H9 (cell line): ENCODE measurements around the gene CLSTN3. TPM values are rescaled to one million over a fixed set of nuclear protein-coding genes. Genes with fewer than 3 reads are reported as not detected.

Experiments
- DNase-seq: peaks from one replicate; pipeline ENCODE4 v3.0.0-alpha.2; 2017
- H2AFZ ChIP-seq: one replicate; pipeline ENCODE4 v1.6.1; 2013; ENCODE audit warnings: mild to moderate bottlenecking, low read length, control low read depth, moderate library complexity
- H2AK5ac ChIP-seq: 2 replicates; pipeline ENCODE4 v1.6.1; 2013; ENCODE audit warnings: low read length, control low read depth, mixed read lengths; ENCODE audit not compliant: insufficient read length
- H2BK120ac ChIP-seq: one replicate; pipeline ENCODE4 v1.6.1; 2013; ENCODE audit warnings: low read depth, mild to moderate bottlenecking, low read length, control low read depth, inconsistent platforms; ENCODE audit not compliant: poor library complexity, severe bottlenecking
- H2BK12ac ChIP-seq: 2 replicates; pipeline ENCODE4 v1.6.1; 2013; ENCODE audit warnings: low read length, control low read depth, mixed read lengths, low read depth; ENCODE audit not compliant: insufficient read length
- H2BK15ac ChIP-seq: 2 replicates; pipeline ENCODE4 v1.6.1; 2013; ENCODE audit warnings: low read depth, low read length, control low read depth
- H2BK20ac ChIP-seq: one replicate; pipeline ENCODE4 v1.6.1; 2013; ENCODE audit warnings: low read depth, mild to moderate bottlenecking, low read length, control low read depth, inconsistent platforms; ENCODE audit not compliant: poor library complexity, severe bottlenecking
- H2BK5ac ChIP-seq: 2 replicates; pipeline ENCODE4 v1.6.1; 2013; ENCODE audit warnings: low read length, control low read depth, mixed read lengths; ENCODE audit not compliant: insufficient read length
- H3K14ac ChIP-seq: 2 replicates; pipeline ENCODE4 v1.6.1; 2013; ENCODE audit warnings: low read length, control low read depth; ENCODE audit not compliant: insufficient read depth
- H3K18ac ChIP-seq: 2 replicates; pipeline ENCODE4 v1.6.1; 2013; ENCODE audit warnings: low read depth, mild to moderate bottlenecking, mixed read lengths, low read length, control low read depth; ENCODE audit not compliant: insufficient read length
- H3K23ac ChIP-seq: 2 replicates; pipeline ENCODE4 v1.6.1; 2013; ENCODE audit warnings: low read length, control low read depth, mixed read lengths, low read depth; ENCODE audit not compliant: insufficient read length
- H3K23me2 ChIP-seq: 2 replicates; pipeline ENCODE4 v1.6.1; 2013; ENCODE audit warnings: low read depth, mild to moderate bottlenecking, mixed read lengths, low read length, control low read depth; ENCODE audit not compliant: insufficient read length, poor library complexity, severe bottlenecking
- H3K27ac ChIP-seq: 2 replicates; pipeline ENCODE4 v1.5.1; 2013; ENCODE audit warnings: low read length, control low read depth, mixed read lengths, low read depth; ENCODE audit not compliant: insufficient read length
- H3K27me3 ChIP-seq: 2 replicates; pipeline ENCODE4 v1.6.1; 2013; ENCODE audit warnings: low read length, control low read depth, inconsistent platforms; ENCODE audit not compliant: insufficient read depth
- H3K4ac ChIP-seq: 2 replicates; pipeline ENCODE4 v1.6.1; 2013; ENCODE audit warnings: low read depth, mild to moderate bottlenecking, control low read depth, inconsistent platforms, low read length, moderate library complexity
- H3K4me1 ChIP-seq: 2 replicates; pipeline ENCODE4 v1.6.1; 2013; ENCODE audit warnings: low read length, control low read depth, inconsistent platforms; ENCODE audit not compliant: insufficient read depth
- H3K4me2 ChIP-seq: 2 replicates; pipeline ENCODE4 v1.6.1; 2013; ENCODE audit warnings: low read length, control low read depth, mixed read lengths; ENCODE audit not compliant: insufficient read length, insufficient read depth
- H3K56ac ChIP-seq: 2 replicates; pipeline ENCODE4 v1.6.1; 2013; ENCODE audit warnings: low read depth, mild to moderate bottlenecking, mixed read lengths, low read length, control low read depth; ENCODE audit not compliant: insufficient read length
- H3K79me1 ChIP-seq: 2 replicates; pipeline ENCODE4 v1.6.1; 2013; ENCODE audit warnings: low read depth, mild to moderate bottlenecking, moderate library complexity, low read length, control low read depth, inconsistent platforms; ENCODE audit not compliant: insufficient read depth, poor library complexity, severe bottlenecking
- H3K79me2 ChIP-seq: 2 replicates; pipeline ENCODE4 v1.6.1; 2013; ENCODE audit warnings: low read length, control low read depth, inconsistent platforms; ENCODE audit not compliant: insufficient read depth
- H3K9ac ChIP-seq: 2 replicates; pipeline ENCODE4 v1.6.1; 2013; ENCODE audit warnings: low read length, control low read depth, mixed read lengths; ENCODE audit not compliant: insufficient read length; ENCODE audit errors: extremely low read depth
- H3K9me3 ChIP-seq: one replicate; pipeline ENCODE4 v1.6.1; 2013; ENCODE audit warnings: low read depth, low read length, inconsistent platforms; ENCODE audit not compliant: control insufficient read depth
- H3T11ph ChIP-seq: one replicate; pipeline ENCODE4 v1.6.1; 2013; ENCODE audit warnings: mild to moderate bottlenecking, low read length, control low read depth, inconsistent platforms
- H4K20me1 ChIP-seq: one replicate; pipeline ENCODE4 v1.6.1; 2013; ENCODE audit not compliant: control insufficient read depth, insufficient read length, insufficient read depth
- H4K5ac ChIP-seq: 2 replicates; pipeline ENCODE4 v1.6.1; 2013; ENCODE audit warnings: low read depth, mild to moderate bottlenecking, mixed read lengths, low read length, control low read depth; ENCODE audit not compliant: insufficient read length
- H4K8ac ChIP-seq: replicated peaks from 2 replicates; pipeline ENCODE4 v1.6.1; 2013; ENCODE audit warnings: low read length, control low read depth, mixed read lengths, low read depth; ENCODE audit not compliant: insufficient read length
- H4K91ac ChIP-seq: 2 replicates; pipeline ENCODE4 v1.6.1; 2013; ENCODE audit warnings: low read depth, mild to moderate bottlenecking, moderate library complexity, mixed read lengths, low read length, control low read depth; ENCODE audit not compliant: insufficient read length
- H3K27ac Mint-ChIP-seq, 3 experiments: 2 replicates in 2 of 3; 3 replicates in 1 of 3; pipeline ENCODE4 v1.8.0; 2020 to 2021; ENCODE audit warnings: mixed read lengths in 3 of 3, mild to moderate bottlenecking in 1 of 3, moderate library complexity in 1 of 3
- H3K27me3 Mint-ChIP-seq: 2 replicates; pipeline ENCODE4 v1.8.0; 2021; ENCODE audit warnings: low read depth, mild to moderate bottlenecking, moderate library complexity, mixed read lengths
- H3K36me3 Mint-ChIP-seq, 3 experiments: 2 replicates in 2 of 3; 3 replicates in 1 of 3; pipeline ENCODE4 v1.8.0; 2020 to 2021; ENCODE audit warnings: low read depth in 3 of 3, mixed read lengths in 3 of 3; ENCODE audit not compliant: insufficient read depth in 1 of 3
- H3K4me1 Mint-ChIP-seq, 2 experiments: 2 replicates each; pipeline ENCODE4 v1.8.0; 2020; ENCODE audit warnings: mixed read lengths in 2 of 2
- H3K4me3 Mint-ChIP-seq, 2 experiments: 2 replicates in 1 of 2; 3 replicates in 1 of 2; pipeline ENCODE4 v1.8.0; 2020 to 2021; ENCODE audit warnings: mild to moderate bottlenecking in 2 of 2, mixed read lengths in 2 of 2, moderate library complexity in 1 of 2
- H3K9me3 Mint-ChIP-seq, 2 experiments: 2 replicates in 1 of 2; 3 replicates in 1 of 2; pipeline ENCODE4 v1.8.0; 2020; ENCODE audit warnings: mild to moderate bottlenecking in 2 of 2, mixed read lengths in 2 of 2, moderate library complexity in 1 of 2
- WGBS: extraction: QIAGEN DNeasy Blood & Tissue Kit; methylation state at CpG from one replicate; pipeline ENCODE4 v1.1.7; 2013; ENCODE audit warnings: missing lambda C conversion rate, low lambda C conversion rate, mixed read lengths; ENCODE audit not compliant: insufficient read length; ENCODE audit errors: extremely low coverage; 5-methylcytosine and 5-hydroxymethylcytosine counted together
- total RNA-seq: library from RNA; stranded (reverse); gene quantifications from 2 replicates; pipeline ENCODE4 v1.2.1, GENCODE V29; 2021
- TF ChIP-seq, protein P1 (sequence below): fragments of 200-600 bp; sonication (generic); conservative IDR thresholded peaks from 3 replicates; pipeline ENCODE4 v1.8.0; 2021; ENCODE audit warnings: antibody characterized with exemption, mild to moderate bottlenecking

Gene CLSTN3
- total RNA-seq, 1 experiment from 2014 or later = 26.2 TPM

- H2BK20ac ChIP-seq = no peak overlapping the region
- Mint-ChIP-seq H3K27me3 (peaks cover 4% of the 10 kb centered on the region), H3K9me3 (no peaks in the 10 kb centered on the region), H3K4me1 (peaks cover 12 to 15% of the 10 kb centered on the region in 2 experiments), H3K4me3 (no peak overlapping the region), H3K36me3 (peaks cover 5 to 20% (median 14%) of the 10 kb centered on the region in 3 experiments; a peak in 6 of 7 replicates), H3K27ac (no peak overlapping the region; a peak in 1 of 7 replicates)
- WGBS = no CpG with 5 or more reads among the region's 19 CpGs
- peaks cover 4% of the 10 kb centered on the region for H3K23me2 ChIP-seq
- no peaks in the 10 kb centered on the region for H4K20me1 ChIP-seq
- no peak for DNase-seq
- H4K91ac ChIP-seq = no peak overlapping the region
- H3K56ac ChIP-seq = no peak overlapping the region
- H3K27ac ChIP-seq = no peak overlapping the region
- no peak overlapping the region for H3T11ph ChIP-seq
- no peak overlapping the region for H2BK12ac ChIP-seq
- no peak overlapping the region for H3K18ac ChIP-seq
- no peak overlapping the region for H3K23ac ChIP-seq
- TF ChIP-seq, protein P1, sequence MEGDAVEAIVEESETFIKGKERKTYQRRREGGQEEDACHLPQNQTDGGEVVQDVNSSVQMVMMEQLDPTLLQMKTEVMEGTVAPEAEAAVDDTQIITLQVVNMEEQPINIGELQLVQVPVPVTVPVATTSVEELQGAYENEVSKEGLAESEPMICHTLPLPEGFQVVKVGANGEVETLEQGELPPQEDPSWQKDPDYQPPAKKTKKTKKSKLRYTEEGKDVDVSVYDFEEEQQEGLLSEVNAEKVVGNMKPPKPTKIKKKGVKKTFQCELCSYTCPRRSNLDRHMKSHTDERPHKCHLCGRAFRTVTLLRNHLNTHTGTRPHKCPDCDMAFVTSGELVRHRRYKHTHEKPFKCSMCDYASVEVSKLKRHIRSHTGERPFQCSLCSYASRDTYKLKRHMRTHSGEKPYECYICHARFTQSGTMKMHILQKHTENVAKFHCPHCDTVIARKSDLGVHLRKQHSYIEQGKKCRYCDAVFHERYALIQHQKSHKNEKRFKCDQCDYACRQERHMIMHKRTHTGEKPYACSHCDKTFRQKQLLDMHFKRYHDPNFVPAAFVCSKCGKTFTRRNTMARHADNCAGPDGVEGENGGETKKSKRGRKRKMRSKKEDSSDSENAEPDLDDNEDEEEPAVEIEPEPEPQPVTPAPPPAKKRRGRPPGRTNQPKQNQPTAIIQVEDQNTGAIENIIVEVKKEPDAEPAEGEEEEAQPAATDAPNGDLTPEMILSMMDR = no peak
- no peak overlapping the region for H2BK120ac ChIP-seq
- no peaks in the 10 kb centered on the region for H3K79me2 ChIP-seq
- H3K4ac ChIP-seq = no peak overlapping the region
- H3K4me1 ChIP-seq = peaks cover 5% of the 10 kb centered on the region; the same call in 1 of the 2 replicates
- no peak overlapping the region for H2BK5ac ChIP-seq
- H3K9me3 ChIP-seq = no peaks in the 10 kb centered on the region
- H2BK15ac ChIP-seq = no peak overlapping the region
- H3K14ac ChIP-seq = no peak overlapping the region; the same call in 1 of the 2 replicates
- H2AFZ ChIP-seq = no peak overlapping the region
- no peak overlapping the region for H3K9ac ChIP-seq
- H3K4me2 ChIP-seq = no peak overlapping the region
- no peak overlapping the region for H4K5ac ChIP-seq
- H3K79me1 ChIP-seq = no peaks in the 10 kb centered on the region
- no peak overlapping the region for H2AK5ac ChIP-seq
- peak overlapping the region; percentile 24 for H4K8ac ChIP-seq
- no peaks in the 10 kb centered on the region for H3K27me3 ChIP-seq
Measured at GRCh38 chr12:7096979-7097378, 33.2 kb upstream of the CLSTN3 start.
